Panc1 (cell line): ENCODE measurements around the gene CDK14. TPM values are rescaled to one million over a fixed set of nuclear protein-coding genes. Genes with fewer than 3 reads are reported as not detected.

Source experiments
- ATAC-seq: fragments of 200-7000 bp; cut with Tn5 transposase; 2 replicates; pipeline ENCODE4 v1.9.1; 2020; ENCODE audit warnings: mild to moderate bottlenecking, moderate library complexity
- BruUV-seq: library from RNA; stranded (reverse); fragments of 400-500 nt; replicated peaks from 2 replicates; lab custom pipeline; 2021; lab: Mats Ljungman, UMichigan
- CTCF ChIA-PET: fragments of 300-600 bp; sonication (Branson Sonifier 250); formaldehyde crosslinking; loops from one replicate; lab custom pipeline; 2022; ENCODE audit warnings: antibody characterized with exemption; lab: Charles Lee
- POLR2A ChIA-PET: fragments of 300-600 bp; sonication (Branson Sonifier 250); formaldehyde crosslinking; loops from one replicate; lab custom pipeline; 2022; ENCODE audit warnings: antibody characterized with exemption; lab: Charles Lee
- DNase-seq: peaks from one replicate; pipeline ENCODE4 v3.0.0-alpha.2; 2010; ENCODE audit warnings: low read depth, low spot score
- H3K27ac ChIP-seq: 2 replicates; pipeline ENCODE4 v1.5.1; 2011; ENCODE audit warnings: mild to moderate bottlenecking, low read length, inconsistent platforms
- H3K27me3 ChIP-seq: fragments of 200-500 bp; sonication (Bioruptor generic); 2 replicates; pipeline ENCODE4 v1.6.0; 2014; ENCODE audit warnings: low read length, inconsistent platforms; ENCODE audit not compliant: control insufficient read depth, insufficient read depth
- H3K36me3 ChIP-seq: fragments of 200-500 bp; sonication (Bioruptor generic); 2 replicates; pipeline ENCODE4 v1.5.1; 2014; ENCODE audit warnings: inconsistent platforms, mild to moderate bottlenecking, low read length, moderate library complexity; ENCODE audit not compliant: control insufficient read depth, insufficient read depth
- H3K4me1 ChIP-seq: 2 replicates; pipeline ENCODE4 v1.5.1; 2011; ENCODE audit warnings: inconsistent platforms, mild to moderate bottlenecking, low read length, moderate library complexity; ENCODE audit not compliant: control insufficient read depth, insufficient read depth
- H3K4me3 ChIP-seq, 2 experiments: 2 replicates each; pipeline ENCODE4 v1.5.1; 2011 to 2012; ENCODE audit warnings: low read depth in 2 of 2, low read length in 2 of 2, mild to moderate bottlenecking in 2 of 2, inconsistent platforms in 1 of 2, moderate library complexity in 1 of 2
- H3K9me3 ChIP-seq: fragments of 200-500 bp; sonication (Bioruptor generic); 2 replicates; pipeline ENCODE4 v1.5.1; 2014; ENCODE audit warnings: low read depth, mild to moderate bottlenecking, inconsistent platforms, low read length, moderate library complexity; ENCODE audit not compliant: control insufficient read depth, insufficient read depth
- CTCF ChIP-seq: fragments of 450-650 bp; IDR thresholded peaks from 2 replicates; pipeline ENCODE4 v1.5.1; 2017; ENCODE audit warnings: mild to moderate bottlenecking
- POLR2AphosphoS5 ChIP-seq: IDR thresholded peaks from 2 replicates; pipeline ENCODE4 v1.6.1; 2012; ENCODE audit warnings: mild to moderate bottlenecking, low read depth, low read length, moderate library complexity
- REST ChIP-seq, 2 experiments: IDR thresholded peaks; 2 replicates each; pipeline ENCODE4 v1.6.1; 2011 to 2012; ENCODE audit warnings: low read depth in 2 of 2, control low read depth in 1 of 2, low read length in 1 of 2, mild to moderate bottlenecking in 1 of 2, moderate library complexity in 1 of 2; ENCODE audit not compliant: insufficient read depth in 1 of 2
- SIN3A ChIP-seq: IDR thresholded peaks from 2 replicates; pipeline ENCODE4 v1.6.1; 2012; ENCODE audit warnings: low read depth, mild to moderate bottlenecking, low read length, moderate library complexity, borderline replicate concordance; ENCODE audit not compliant: insufficient read depth
- TCF7L2 ChIP-seq: IDR thresholded peaks from 2 replicates; pipeline ENCODE4 v1.6.1; 2011; ENCODE audit warnings: mild to moderate bottlenecking, low read depth, low read length, inconsistent platforms
- in situ Hi-C: cut with HindIII; loops from 2 replicates; pipeline ENCODE4 v1.10.0; 2016; ENCODE audit warnings: low sequenced_read_pairs, low pct_unique_long_range_greater_than_20kb
- intact Hi-C: fragments of 100-400 bp; cut with micrococcal nuclease; formaldehyde crosslinking; loops from one replicate; pipeline ENCODE4 v1.10.0; 2022; ENCODE audit not compliant: unreplicated experiment
- total RNA-seq: library from RNA; stranded (reverse); gene quantifications from one replicate; pipeline ENCODE4 v1.2.1, GENCODE V29; 2021; ENCODE audit not compliant: unreplicated experiment

CDK14 gene
- total RNA-seq, 1 experiment from 2014 or later: 3.0 TPM

- no peak for DNase-seq
- no peak for ATAC-seq
- CTCF ChIA-PET: no interaction called here
Observed at GRCh38 chr7:90869335-90869734, 273.2 kb downstream of the CDK14 start.

GRCh38 chr7:90876701-90877100 lies 280.6 kb downstream of the CDK14 start:
- intact Hi-C loops: no loop called here
- ChIA-PET POLR2A (no interaction called here), CTCF (no interaction called here)
- DNase-seq: no peak
- TF ChIP-seq REST (IDR thresholded peaks at IDR 0.05; ENCODE audit: insufficient read depth in 1 of 2, low read depth in 2 of 2, low read length in 1 of 2) (no peak), TCF7L2 (no peak), POLR2AphosphoS5 (no peak), SIN3A (no peak), CTCF (no peak)
- no peak for ATAC-seq
- no peak overlapping the region for H3K4me3 ChIP-seq
- H3K27ac ChIP-seq: no peak overlapping the region
- in situ Hi-C loops: no loop called here
- no TSS peak for BruUV-seq
- H3K4me1 ChIP-seq: no peaks in the 10 kb centered on the region
- no peaks in the 10 kb centered on the region for H3K27me3 ChIP-seq
- H3K9me3 ChIP-seq: no peaks in the 10 kb centered on the region
- no peaks in the 10 kb centered on the region for H3K36me3 ChIP-seq

More at GRCh38 chr7:90869335-90869734, 273.2 kb downstream of the CDK14 start:
- no peak overlapping the region for H3K4me3 ChIP-seq
- no peaks in the 10 kb centered on the region for H3K36me3 ChIP-seq
- in situ Hi-C loops (no loop called here), intact Hi-C loops (no loop called here)
- H3K9me3 ChIP-seq: no peaks in the 10 kb centered on the region
- no TSS peak for BruUV-seq
- H3K4me1 ChIP-seq: no peaks in the 10 kb centered on the region
- H3K27me3 ChIP-seq: no peaks in the 10 kb centered on the region
- no peak for TF ChIP-seq TCF7L2
- TF ChIP-seq SIN3A: no peak
- no peak for TF ChIP-seq REST (IDR thresholded peaks at IDR 0.05; ENCODE audit: insufficient read depth in 1 of 2, low read depth in 2 of 2, low read length in 1 of 2)
- no peak for TF ChIP-seq POLR2AphosphoS5
- TF ChIP-seq CTCF: no peak
- POLR2A ChIA-PET: no interaction called here
- no peak overlapping the region for H3K27ac ChIP-seq
